K562 (cell line): ENCODE data around the gene GDF15. TPM values are rescaled to one million over a fixed set of nuclear protein-coding genes. Genes with fewer than 3 reads are reported as not detected.

ENCODE experiments used
- CC2D1A ChIP-seq: fragments of 450-650 bp; IDR thresholded peaks from 2 replicates; pipeline ENCODE4 v1.6.1; 2017; ENCODE audit warnings: mild to moderate bottlenecking
- GABPB1 ChIP-seq: sonication (generic); formaldehyde crosslinking; IDR thresholded peaks from 2 replicates; pipeline ENCODE4 v1.8.0; 2022; ENCODE audit warnings: mild to moderate bottlenecking, missing genetic modification reagents
- PML ChIP-seq: IDR thresholded peaks from 2 replicates; pipeline ENCODE4 v1.6.1; 2012; ENCODE audit warnings: low read length, inconsistent platforms
- SMC3 ChIP-seq: conservative IDR thresholded peaks from 2 replicates; pipeline ENCODE4 v1.6.1; 2011; ENCODE audit warnings: low read depth, low read length, improper control_type of control experiment; ENCODE audit not compliant: insufficient read depth
- ZNF146 ChIP-seq: IDR thresholded peaks from one replicate; pipeline ENCODE4 v1.6.1; 2018; ENCODE audit warnings: missing compliant biosample characterization; ENCODE audit not compliant: unreplicated experiment
- ZNF23 ChIP-seq: fragments of 250-450 bp; sonication (Bioruptor Pico); IDR thresholded peaks from 2 replicates; pipeline ENCODE4 v1.4.0; 2020; ENCODE audit warnings: mild to moderate bottlenecking
- polyA plus RNA-seq, 8 experiments: library from polyadenylated mRNA; depleted of rRNA in 4 of 8; stranded (reverse) in 5 of 8; unstranded in 3 of 8; fragments of >200 nt; fragmentation: Nextera tagmentation in 2 of 8; fragmentation: Illumina TruSeq in 1 of 8; extraction: Ambion mirVana in 2 of 8; extraction: Trizol in 1 of 8; gene quantifications; 2 replicates each; pipeline versions ENCODE4 v1.2.1 to v1.2.3, GENCODE V29; 2011 to 2014; ENCODE audit warnings: inconsistent platforms in 1 of 8, missing spikeins in 1 of 8
- total RNA-seq, 7 experiments: library from RNA; depleted of rRNA in 6 of 7; stranded (reverse); fragments of >200 nt in 6 of 7; fragmentation: Illumina TruSeq in 2 of 7; extraction: Trizol in 2 of 7; gene quantifications; 2 replicates each; pipeline versions ENCODE4 v1.2.1 to v1.2.3, GENCODE V29; 2011 to 2021; ENCODE audit warnings: low replicate concordance in 1 of 7
- TF ChIP-seq, protein P1 (sequence below), 2 experiments: fragments of 200-800 bp in 1 of 2; sonication (Bioruptor generic) in 1 of 2; sonication (generic) in 1 of 2; formaldehyde crosslinking in 1 of 2; IDR thresholded peaks in 1 of 2; conservative IDR thresholded peaks in 1 of 2; 2 replicates each; pipeline versions ENCODE4 v1.5.0 to v1.6.1; 2016 to 2020; ENCODE audit warnings: missing compliant biosample characterization in 1 of 2, missing genetic modification characterization in 1 of 2, missing genetic modification reagents in 1 of 2
- TF ChIP-seq, protein P2 (sequence below): sonication (generic); formaldehyde crosslinking; IDR thresholded peaks from 2 replicates; pipeline ENCODE4 v1.8.0; 2022; ENCODE audit warnings: mild to moderate bottlenecking, missing genetic modification reagents
- TF ChIP-seq, protein P3 (sequence below): fragments of 200-600 bp; sonication (generic); IDR thresholded peaks from one replicate; pipeline ENCODE4 v1.6.1; 2012; ENCODE audit warnings: mild to moderate bottlenecking, low read depth, low read length, inconsistent platforms

Gene GDF15
- total and polyA plus RNA-seq, 9 of the 15 experiments (the other 6 are each of a cell fraction or from before 2014, with no cell fraction given), result 2.3 to 82.4 (median 12.5) TPM

DNA sequence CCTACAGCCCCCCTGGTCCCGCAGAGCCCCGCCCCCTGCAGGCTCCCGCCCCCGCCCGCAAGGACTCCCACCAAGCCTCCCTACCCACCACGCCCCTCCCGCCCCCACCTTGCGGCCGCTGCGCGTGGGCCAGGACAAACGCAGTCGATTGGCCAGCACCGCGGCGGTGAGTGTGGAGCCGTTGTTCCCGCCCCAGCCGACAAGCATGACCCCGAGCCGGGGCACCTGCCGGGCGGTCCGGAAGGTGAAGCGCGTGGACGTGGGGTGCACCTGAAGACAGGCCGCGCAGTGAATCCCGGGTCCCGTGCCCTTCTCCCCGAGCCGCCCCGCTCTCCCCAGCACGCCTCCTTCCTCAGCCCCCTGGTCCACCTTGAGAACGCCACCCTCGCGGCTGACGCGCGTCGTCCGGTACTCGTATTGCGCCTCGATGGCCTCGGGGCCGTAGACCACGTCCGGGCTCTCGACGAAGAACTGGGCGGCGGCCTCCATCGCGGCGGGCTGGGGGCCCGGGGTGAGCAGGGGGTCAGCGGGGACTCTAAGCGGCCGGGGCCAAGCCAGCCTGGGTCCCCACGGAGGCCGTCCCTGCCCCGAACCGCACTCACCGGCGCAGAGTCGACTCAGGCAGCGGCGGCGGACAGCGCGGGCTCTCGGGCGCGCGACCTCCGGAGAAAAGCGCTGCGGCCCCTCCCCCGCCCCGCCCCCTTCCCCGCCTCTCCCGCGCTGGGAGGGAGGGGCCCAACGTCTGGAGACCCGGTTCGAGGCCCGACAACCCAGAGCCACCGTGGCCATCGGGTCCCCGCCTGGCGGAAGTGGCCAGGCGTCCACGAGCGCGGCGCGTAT, 51.8 kb downstream of the GDF15 start, which contains the start of gene ISYNA1 (continued):
- TF ChIP-seq SMC3, result no peak
- 0 out of 2 replicates have a peak, but pooled peaks have one; percentile 21 for TF ChIP-seq GABPB1 (CRISPR knock-in tag)
- no peak for TF ChIP-seq CC2D1A
- TF ChIP-seq, protein P1, sequence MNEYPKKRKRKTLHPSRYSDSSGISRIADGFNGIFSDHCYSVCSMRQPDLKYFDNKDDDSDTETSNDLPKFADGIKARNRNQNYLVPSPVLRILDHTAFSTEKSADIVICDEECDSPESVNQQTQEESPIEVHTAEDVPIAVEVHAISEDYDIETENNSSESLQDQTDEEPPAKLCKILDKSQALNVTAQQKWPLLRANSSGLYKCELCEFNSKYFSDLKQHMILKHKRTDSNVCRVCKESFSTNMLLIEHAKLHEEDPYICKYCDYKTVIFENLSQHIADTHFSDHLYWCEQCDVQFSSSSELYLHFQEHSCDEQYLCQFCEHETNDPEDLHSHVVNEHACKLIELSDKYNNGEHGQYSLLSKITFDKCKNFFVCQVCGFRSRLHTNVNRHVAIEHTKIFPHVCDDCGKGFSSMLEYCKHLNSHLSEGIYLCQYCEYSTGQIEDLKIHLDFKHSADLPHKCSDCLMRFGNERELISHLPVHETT (CRISPR knock-in tag; conservative IDR thresholded peaks at IDR 0.05 in 1 of 2, IDR thresholded peaks at IDR 0.05 in 1 of 2), result peak in 1 of 2 experiments; percentile 26; a peak in 1 of 4 replicates
- TF ChIP-seq ZNF146 (CRISPR knock-in tag), result no peak
- no peak for TF ChIP-seq ZNF23 (CRISPR knock-in tag)
- TF ChIP-seq PML, result no peak; the same call in 1 of the 2 replicates
- TF ChIP-seq, protein P2, sequence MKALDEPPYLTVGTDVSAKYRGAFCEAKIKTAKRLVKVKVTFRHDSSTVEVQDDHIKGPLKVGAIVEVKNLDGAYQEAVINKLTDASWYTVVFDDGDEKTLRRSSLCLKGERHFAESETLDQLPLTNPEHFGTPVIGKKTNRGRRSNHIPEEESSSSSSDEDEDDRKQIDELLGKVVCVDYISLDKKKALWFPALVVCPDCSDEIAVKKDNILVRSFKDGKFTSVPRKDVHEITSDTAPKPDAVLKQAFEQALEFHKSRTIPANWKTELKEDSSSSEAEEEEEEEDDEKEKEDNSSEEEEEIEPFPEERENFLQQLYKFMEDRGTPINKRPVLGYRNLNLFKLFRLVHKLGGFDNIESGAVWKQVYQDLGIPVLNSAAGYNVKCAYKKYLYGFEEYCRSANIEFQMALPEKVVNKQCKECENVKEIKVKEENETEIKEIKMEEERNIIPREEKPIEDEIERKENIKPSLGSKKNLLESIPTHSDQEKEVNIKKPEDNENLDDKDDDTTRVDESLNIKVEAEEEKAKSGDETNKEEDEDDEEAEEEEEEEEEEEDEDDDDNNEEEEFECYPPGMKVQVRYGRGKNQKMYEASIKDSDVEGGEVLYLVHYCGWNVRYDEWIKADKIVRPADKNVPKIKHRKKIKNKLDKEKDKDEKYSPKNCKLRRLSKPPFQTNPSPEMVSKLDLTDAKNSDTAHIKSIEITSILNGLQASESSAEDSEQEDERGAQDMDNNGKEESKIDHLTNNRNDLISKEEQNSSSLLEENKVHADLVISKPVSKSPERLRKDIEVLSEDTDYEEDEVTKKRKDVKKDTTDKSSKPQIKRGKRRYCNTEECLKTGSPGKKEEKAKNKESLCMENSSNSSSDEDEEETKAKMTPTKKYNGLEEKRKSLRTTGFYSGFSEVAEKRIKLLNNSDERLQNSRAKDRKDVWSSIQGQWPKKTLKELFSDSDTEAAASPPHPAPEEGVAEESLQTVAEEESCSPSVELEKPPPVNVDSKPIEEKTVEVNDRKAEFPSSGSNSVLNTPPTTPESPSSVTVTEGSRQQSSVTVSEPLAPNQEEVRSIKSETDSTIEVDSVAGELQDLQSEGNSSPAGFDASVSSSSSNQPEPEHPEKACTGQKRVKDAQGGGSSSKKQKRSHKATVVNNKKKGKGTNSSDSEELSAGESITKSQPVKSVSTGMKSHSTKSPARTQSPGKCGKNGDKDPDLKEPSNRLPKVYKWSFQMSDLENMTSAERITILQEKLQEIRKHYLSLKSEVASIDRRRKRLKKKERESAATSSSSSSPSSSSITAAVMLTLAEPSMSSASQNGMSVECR (CRISPR knock-in tag), result peak; percentile 67
- TF ChIP-seq, protein P3, sequence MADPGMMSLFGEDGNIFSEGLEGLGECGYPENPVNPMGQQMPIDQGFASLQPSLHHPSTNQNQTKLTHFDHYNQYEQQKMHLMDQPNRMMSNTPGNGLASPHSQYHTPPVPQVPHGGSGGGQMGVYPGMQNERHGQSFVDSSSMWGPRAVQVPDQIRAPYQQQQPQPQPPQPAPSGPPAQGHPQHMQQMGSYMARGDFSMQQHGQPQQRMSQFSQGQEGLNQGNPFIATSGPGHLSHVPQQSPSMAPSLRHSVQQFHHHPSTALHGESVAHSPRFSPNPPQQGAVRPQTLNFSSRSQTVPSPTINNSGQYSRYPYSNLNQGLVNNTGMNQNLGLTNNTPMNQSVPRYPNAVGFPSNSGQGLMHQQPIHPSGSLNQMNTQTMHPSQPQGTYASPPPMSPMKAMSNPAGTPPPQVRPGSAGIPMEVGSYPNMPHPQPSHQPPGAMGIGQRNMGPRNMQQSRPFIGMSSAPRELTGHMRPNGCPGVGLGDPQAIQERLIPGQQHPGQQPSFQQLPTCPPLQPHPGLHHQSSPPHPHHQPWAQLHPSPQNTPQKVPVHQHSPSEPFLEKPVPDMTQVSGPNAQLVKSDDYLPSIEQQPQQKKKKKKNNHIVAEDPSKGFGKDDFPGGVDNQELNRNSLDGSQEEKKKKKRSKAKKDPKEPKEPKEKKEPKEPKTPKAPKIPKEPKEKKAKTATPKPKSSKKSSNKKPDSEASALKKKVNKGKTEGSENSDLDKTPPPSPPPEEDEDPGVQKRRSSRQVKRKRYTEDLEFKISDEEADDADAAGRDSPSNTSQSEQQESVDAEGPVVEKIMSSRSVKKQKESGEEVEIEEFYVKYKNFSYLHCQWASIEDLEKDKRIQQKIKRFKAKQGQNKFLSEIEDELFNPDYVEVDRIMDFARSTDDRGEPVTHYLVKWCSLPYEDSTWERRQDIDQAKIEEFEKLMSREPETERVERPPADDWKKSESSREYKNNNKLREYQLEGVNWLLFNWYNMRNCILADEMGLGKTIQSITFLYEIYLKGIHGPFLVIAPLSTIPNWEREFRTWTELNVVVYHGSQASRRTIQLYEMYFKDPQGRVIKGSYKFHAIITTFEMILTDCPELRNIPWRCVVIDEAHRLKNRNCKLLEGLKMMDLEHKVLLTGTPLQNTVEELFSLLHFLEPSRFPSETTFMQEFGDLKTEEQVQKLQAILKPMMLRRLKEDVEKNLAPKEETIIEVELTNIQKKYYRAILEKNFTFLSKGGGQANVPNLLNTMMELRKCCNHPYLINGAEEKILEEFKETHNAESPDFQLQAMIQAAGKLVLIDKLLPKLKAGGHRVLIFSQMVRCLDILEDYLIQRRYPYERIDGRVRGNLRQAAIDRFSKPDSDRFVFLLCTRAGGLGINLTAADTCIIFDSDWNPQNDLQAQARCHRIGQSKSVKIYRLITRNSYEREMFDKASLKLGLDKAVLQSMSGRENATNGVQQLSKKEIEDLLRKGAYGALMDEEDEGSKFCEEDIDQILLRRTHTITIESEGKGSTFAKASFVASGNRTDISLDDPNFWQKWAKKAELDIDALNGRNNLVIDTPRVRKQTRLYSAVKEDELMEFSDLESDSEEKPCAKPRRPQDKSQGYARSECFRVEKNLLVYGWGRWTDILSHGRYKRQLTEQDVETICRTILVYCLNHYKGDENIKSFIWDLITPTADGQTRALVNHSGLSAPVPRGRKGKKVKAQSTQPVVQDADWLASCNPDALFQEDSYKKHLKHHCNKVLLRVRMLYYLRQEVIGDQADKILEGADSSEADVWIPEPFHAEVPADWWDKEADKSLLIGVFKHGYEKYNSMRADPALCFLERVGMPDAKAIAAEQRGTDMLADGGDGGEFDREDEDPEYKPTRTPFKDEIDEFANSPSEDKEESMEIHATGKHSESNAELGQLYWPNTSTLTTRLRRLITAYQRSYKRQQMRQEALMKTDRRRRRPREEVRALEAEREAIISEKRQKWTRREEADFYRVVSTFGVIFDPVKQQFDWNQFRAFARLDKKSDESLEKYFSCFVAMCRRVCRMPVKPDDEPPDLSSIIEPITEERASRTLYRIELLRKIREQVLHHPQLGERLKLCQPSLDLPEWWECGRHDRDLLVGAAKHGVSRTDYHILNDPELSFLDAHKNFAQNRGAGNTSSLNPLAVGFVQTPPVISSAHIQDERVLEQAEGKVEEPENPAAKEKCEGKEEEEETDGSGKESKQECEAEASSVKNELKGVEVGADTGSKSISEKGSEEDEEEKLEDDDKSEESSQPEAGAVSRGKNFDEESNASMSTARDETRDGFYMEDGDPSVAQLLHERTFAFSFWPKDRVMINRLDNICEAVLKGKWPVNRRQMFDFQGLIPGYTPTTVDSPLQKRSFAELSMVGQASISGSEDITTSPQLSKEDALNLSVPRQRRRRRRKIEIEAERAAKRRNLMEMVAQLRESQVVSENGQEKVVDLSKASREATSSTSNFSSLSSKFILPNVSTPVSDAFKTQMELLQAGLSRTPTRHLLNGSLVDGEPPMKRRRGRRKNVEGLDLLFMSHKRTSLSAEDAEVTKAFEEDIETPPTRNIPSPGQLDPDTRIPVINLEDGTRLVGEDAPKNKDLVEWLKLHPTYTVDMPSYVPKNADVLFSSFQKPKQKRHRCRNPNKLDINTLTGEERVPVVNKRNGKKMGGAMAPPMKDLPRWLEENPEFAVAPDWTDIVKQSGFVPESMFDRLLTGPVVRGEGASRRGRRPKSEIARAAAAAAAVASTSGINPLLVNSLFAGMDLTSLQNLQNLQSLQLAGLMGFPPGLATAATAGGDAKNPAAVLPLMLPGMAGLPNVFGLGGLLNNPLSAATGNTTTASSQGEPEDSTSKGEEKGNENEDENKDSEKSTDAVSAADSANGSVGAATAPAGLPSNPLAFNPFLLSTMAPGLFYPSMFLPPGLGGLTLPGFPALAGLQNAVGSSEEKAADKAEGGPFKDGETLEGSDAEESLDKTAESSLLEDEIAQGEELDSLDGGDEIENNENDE, result no peak
